Calu3 (cell line): ENCODE data around the gene RECK. TPM values are rescaled to one million over a fixed set of nuclear protein-coding genes. Genes with fewer than 3 reads are reported as not detected.

Experiments used
- BruUV-seq: library from RNA; stranded (reverse); fragments of 400-500 nt; replicated peaks from 2 replicates; lab custom pipeline; 2021; lab: Mats Ljungman, UMichigan
- CTCF ChIA-PET: fragments of 300-600 bp; sonication (Branson Sonifier 250); formaldehyde crosslinking; loops from one replicate; lab custom pipeline; 2022; ENCODE audit warnings: antibody characterized with exemption; lab: Charles Lee
- DNase-seq: peaks from one replicate; pipeline ENCODE4 v3.0.0; 2022
- H3K27ac Mint-ChIP-seq: one replicate; pipeline ENCODE4 v1.8.0; 2022; ENCODE audit warnings: mixed read lengths; ENCODE audit not compliant: unreplicated experiment
- H3K27me3 Mint-ChIP-seq: one replicate; pipeline ENCODE4 v1.8.0; 2022; ENCODE audit warnings: mixed read lengths; ENCODE audit not compliant: unreplicated experiment
- H3K36me3 Mint-ChIP-seq: one replicate; pipeline ENCODE4 v1.8.0; 2022; ENCODE audit warnings: mild to moderate bottlenecking, moderate library complexity, mixed read lengths; ENCODE audit not compliant: insufficient read depth, unreplicated experiment
- H3K4me1 Mint-ChIP-seq: one replicate; pipeline ENCODE4 v1.8.0; 2022; ENCODE audit warnings: mild to moderate bottlenecking, low read depth, mixed read lengths; ENCODE audit not compliant: unreplicated experiment
- H3K4me3 Mint-ChIP-seq: one replicate; pipeline ENCODE4 v1.8.0; 2022; ENCODE audit warnings: mild to moderate bottlenecking, low read depth, moderate library complexity, mixed read lengths; ENCODE audit not compliant: unreplicated experiment
- H3K9me3 Mint-ChIP-seq: one replicate; pipeline ENCODE4 v1.8.0; 2022; ENCODE audit warnings: low read depth, mixed read lengths; ENCODE audit not compliant: unreplicated experiment
- CTCF ChIP-seq: fragments of 200-600 bp; IDR thresholded peaks from one replicate; pipeline ENCODE4 v1.8.0; 2022; ENCODE audit warnings: antibody characterized with exemption; ENCODE audit not compliant: unreplicated experiment
- intact Hi-C: fragments of 100-400 bp; cut with micrococcal nuclease; formaldehyde crosslinking; loops from one replicate; pipeline ENCODE4 v1.10.0; 2022; ENCODE audit not compliant: unreplicated experiment
- total RNA-seq: library from RNA; stranded (reverse); gene quantifications from 2 replicates; pipeline ENCODE4 v1.2.3, GENCODE V29; 2022

Gene RECK
- total RNA-seq, 1 experiment from 2014 or later = 1.1 TPM

GRCh38 chr9:36006549-36007315 lies 30.0 kb upstream of the RECK start:
- H3K4me1 Mint-ChIP-seq = no peaks in the 10 kb centered on the region
- peaks cover 74% of the 10 kb centered on the region for H3K27me3 Mint-ChIP-seq
- CTCF ChIA-PET = no interaction called here
- no peak overlapping the region for H3K27ac Mint-ChIP-seq
- no TSS peak for BruUV-seq
- H3K36me3 Mint-ChIP-seq = no peaks in the 10 kb centered on the region
- intact Hi-C loops = no loop called here
- no peak for DNase-seq
- no peaks in the 10 kb centered on the region for H3K9me3 Mint-ChIP-seq
- no peak for TF ChIP-seq CTCF
- no peak overlapping the region for H3K4me3 Mint-ChIP-seq

GRCh38 chr9:36007316-36007708 lies 29.4 kb upstream of the RECK start:
- no TSS peak for BruUV-seq

GRCh38 chr9:36007852-36008251 lies 28.9 kb upstream of the RECK start:
- BruUV-seq = no TSS peak
- peaks cover 75% of the 10 kb centered on the region for H3K27me3 Mint-ChIP-seq
- H3K4me3 Mint-ChIP-seq = no peak overlapping the region
- H3K4me1 Mint-ChIP-seq = no peaks in the 10 kb centered on the region
- CTCF ChIA-PET = interaction anchor here (1.0 kb wide), 1 partner anchor 16 kb away, joined by 3 read pairs; no protein-coding TSS in a partner anchor
- TF ChIP-seq CTCF = no peak
- no peak for DNase-seq
- H3K36me3 Mint-ChIP-seq = no peaks in the 10 kb centered on the region
- intact Hi-C loops = no loop called here
- no peaks in the 10 kb centered on the region for H3K9me3 Mint-ChIP-seq
- H3K27ac Mint-ChIP-seq = no peak overlapping the region

More at GRCh38 chr9:36007316-36007708, 29.4 kb upstream of the RECK start:
- Mint-ChIP-seq H3K4me3 (no peak overlapping the region), H3K27ac (no peak overlapping the region), H3K9me3 (no peaks in the 10 kb centered on the region), H3K4me1 (no peaks in the 10 kb centered on the region), H3K36me3 (no peaks in the 10 kb centered on the region), H3K27me3 (peaks cover 74% of the 10 kb centered on the region)
- TF ChIP-seq CTCF = no peak
- intact Hi-C loops = no loop called here
- CTCF ChIA-PET = no interaction called here
- no peak for DNase-seq

GRCh38 chr9:36008774-36009300 lies 27.9 kb upstream of the RECK start:
- CTCF ChIA-PET = interaction anchor here (0.7 to 1.0 kb wide), 3 partner anchors 15 to 1747 kb away, joined by 3 to 5 read pairs (median 3); no protein-coding TSS in a partner anchor
- TF ChIP-seq CTCF = peak; percentile 66
- DNase-seq = peak; percentile 33
- H3K9me3 Mint-ChIP-seq = no peaks in the 10 kb centered on the region
- peaks cover 76% of the 10 kb centered on the region for H3K27me3 Mint-ChIP-seq
- no TSS peak for BruUV-seq
- H3K4me3 Mint-ChIP-seq = no peak overlapping the region
- H3K4me1 Mint-ChIP-seq = no peaks in the 10 kb centered on the region
- intact Hi-C loops = no loop called here
- no peak overlapping the region for H3K27ac Mint-ChIP-seq
- H3K36me3 Mint-ChIP-seq = no peaks in the 10 kb centered on the region
